ENCODE results near the gene SEMA3D. TPM values are rescaled to one million over a fixed set of nuclear protein-coding genes. Genes with fewer than 3 reads are reported as not detected.

SEMA3D gene
- total RNA-seq, 1 donor from 2014 or later = 1.4 TPM

GRCh38 chr7:85038466-85038865 is 148.4 kb downstream of the SEMA3D start:
- no peak for DNase-seq (ENCODE audit: low spot score)

GRCh38 chr7:85033263-85033662 is 153.6 kb downstream of the SEMA3D start:
- DNase-seq (ENCODE audit: low spot score) = no peak

- DNase-seq (ENCODE audit: low spot score) = no peak
Measured at GRCh38 chr7:85031475-85031874, 155.4 kb downstream of the SEMA3D start.

- DNase-seq (ENCODE audit: low spot score) = no peak
Measured at GRCh38 chr7:85030893-85031292, 156.0 kb downstream of the SEMA3D start.

GRCh38 chr7:85025312-85025756 is 161.5 kb downstream of the SEMA3D start:
- peak; percentile 37 for DNase-seq (ENCODE audit: low spot score)

- no peak for DNase-seq (ENCODE audit: low spot score)
Measured at GRCh38 chr7:85023916-85024315, 162.9 kb downstream of the SEMA3D start.

- DNase-seq (ENCODE audit: low spot score) = peak; percentile 43
Measured at GRCh38 chr7:85023066-85023712, 163.7 kb downstream of the SEMA3D start.

GRCh38 chr7:85022064-85022697 is 164.7 kb downstream of the SEMA3D start:
- no peak for DNase-seq (ENCODE audit: low spot score)

GRCh38 chr7:85021101-85021704 is 165.7 kb downstream of the SEMA3D start:
- no peak for DNase-seq (ENCODE audit: low spot score)

GRCh38 chr7:85019778-85020177 is 167.1 kb downstream of the SEMA3D start:
- no peak for DNase-seq (ENCODE audit: low spot score)

- DNase-seq (ENCODE audit: low spot score) = no peak
Measured at GRCh38 chr7:85019176-85019575, 167.7 kb downstream of the SEMA3D start.

GRCh38 chr7:85018498-85018897 is 168.4 kb downstream of the SEMA3D start:
- no peak for DNase-seq (ENCODE audit: low spot score)

- DNase-seq (ENCODE audit: low spot score) = no peak
Measured at GRCh38 chr7:85016286-85016685, 170.6 kb downstream of the SEMA3D start.

GRCh38 chr7:85014936-85015660 is 171.8 kb downstream of the SEMA3D start:
- DNase-seq (ENCODE audit: low spot score) = no peak

GRCh38 chr7:85011127-85011526 is 175.7 kb downstream of the SEMA3D start:
- DNase-seq (ENCODE audit: low spot score) = no peak

GRCh38 chr7:85010306-85010705 is 176.6 kb downstream of the SEMA3D start:
- no peak for DNase-seq (ENCODE audit: low spot score)

- DNase-seq (ENCODE audit: low spot score) = no peak
Measured at GRCh38 chr7:85006754-85007153, 180.1 kb downstream of the SEMA3D start.

GRCh38 chr7:85004402-85004801 is 182.5 kb downstream of the SEMA3D start:
- DNase-seq (ENCODE audit: low spot score) = no peak

GRCh38 chr7:85001495-85002345 is 185.1 kb downstream of the SEMA3D start:
- no peak for DNase-seq (ENCODE audit: low spot score)

GRCh38 chr7:85000735-85001350 is 186.0 kb downstream of the SEMA3D start:
- no peak for DNase-seq (ENCODE audit: low spot score)

- no peak for DNase-seq (ENCODE audit: low spot score)
Measured at GRCh38 chr7:84999450-84999849, 187.4 kb downstream of the SEMA3D start.

Measured in mucosa of gallbladder (tissue), 1 donor.